K562 (cell line): Measurements from ENCODE around the gene FAT2. TPM values are rescaled to one million over a fixed set of nuclear protein-coding genes. Genes with fewer than 3 reads are reported as not detected.

Experiments
- ATAC-seq: fragments of 200-7000 bp; cut with Tn5 transposase; 3 replicates; pipeline ENCODE4 v1.9.1; 2020; ENCODE audit warnings: moderate library complexity
- BruUV-seq: library from RNA; stranded (reverse); fragments of 400-500 nt; replicated peaks from 2 replicates; lab custom pipeline; 2021; lab: Mats Ljungman, UMichigan
- CTCF ChIA-PET: fragments of 300-600 bp; formaldehyde crosslinking; extraction: SDS; loops from one replicate; lab custom pipeline; 2021; ENCODE audit warnings: low intra/inter-chr PET ratio; lab: Yijun Ruan, JAX
- POLR2A ChIA-PET: fragments of 300-600, 350-650 bp; sonication (Branson Sonifier 250); formaldehyde crosslinking; extraction: SDS; loops from one replicate; lab custom pipeline; 2021; ENCODE audit warnings: antibody characterized with exemption, inconsistent platforms; lab: Yijun Ruan, JAX
- DNase-seq, 4 experiments: peaks; one replicate each; pipeline versions ENCODE4 v3.0.0 to v3.0.0-alpha.2; 2011 to 2018; ENCODE audit warnings: low spot score in 3 of 4, mixed read lengths in 3 of 4; ENCODE audit errors: extremely low read depth in 1 of 4
- FAIRE-seq: peaks from 2 replicates; lab custom pipeline; 2011; peaks lifted over from hg19 to GRCh38; lab: Jason Lieb, UNC
- H2AFZ ChIP-seq: 2 replicates; pipeline ENCODE4 v1.6.0; 2011; ENCODE audit warnings: low read depth, low read length, control low read depth, inconsistent platforms
- H3K27ac ChIP-seq: fragments of 200-600 bp; 3 replicates; pipeline ENCODE4 v1.8.0; 2011; ENCODE audit warnings: low read depth, mild to moderate bottlenecking, control low read depth, inconsistent platforms, low read length, moderate library complexity, mixed read lengths; ENCODE audit errors: extremely low read depth
- H3K27me3 ChIP-seq, 2 experiments: fragments of 300-600 bp in 1 of 2; 2 replicates in 1 of 2; 3 replicates in 1 of 2; pipeline versions ENCODE4 v1.6.0 to v1.8.0; 2011; ENCODE audit warnings: inconsistent platforms in 2 of 2, low read length in 2 of 2, mild to moderate bottlenecking in 1 of 2, mixed read lengths in 1 of 2, moderate library complexity in 1 of 2; ENCODE audit not compliant: control insufficient read depth in 2 of 2, insufficient read depth in 2 of 2
- H3K36me3 ChIP-seq: fragments of 300-600 bp; 3 replicates; pipeline ENCODE4 v1.8.0; 2011; ENCODE audit warnings: mild to moderate bottlenecking, low read length, inconsistent platforms; ENCODE audit not compliant: control insufficient read depth, insufficient read depth
- H3K4me1 ChIP-seq, 2 experiments: fragments of 200-600 bp in 1 of 2; replicated peaks in 1 of 2; 2 replicates in 1 of 2; 3 replicates in 1 of 2; pipeline versions ENCODE4 v1.5.1 to v1.8.0; 2011; ENCODE audit warnings: inconsistent platforms in 2 of 2, low read length in 2 of 2, mild to moderate bottlenecking in 1 of 2, mixed read lengths in 1 of 2, moderate library complexity in 1 of 2; ENCODE audit not compliant: control insufficient read depth in 2 of 2, insufficient read depth in 2 of 2
- H3K4me2 ChIP-seq: 2 replicates; pipeline ENCODE4 v1.6.1; 2011; ENCODE audit warnings: low read length, control low read depth, inconsistent platforms, mixed read lengths; ENCODE audit not compliant: insufficient read depth
- H3K4me3 ChIP-seq: fragments of 200-600 bp; sonication (generic), shearing (Covaris generic); 2 replicates; pipeline ENCODE4 v1.5.1; 2016; ENCODE audit warnings: control low read depth, inconsistent platforms
- H3K79me2 ChIP-seq: fragments of 200-600 bp; 3 replicates; pipeline ENCODE4 v1.8.0; 2011; ENCODE audit warnings: low read length, inconsistent platforms; ENCODE audit not compliant: control insufficient read depth, insufficient read depth
- H3K9ac ChIP-seq, 2 experiments: 2 replicates each; pipeline versions ENCODE4 v1.6.0 to v1.6.1; 2011; ENCODE audit warnings: low read depth in 2 of 2, low read length in 2 of 2, control low read depth in 1 of 2, inconsistent platforms in 1 of 2, mild to moderate bottlenecking in 1 of 2, mixed read lengths in 1 of 2; ENCODE audit not compliant: insufficient read depth in 1 of 2
- H3K9me1 ChIP-seq: one replicate; pipeline ENCODE4 v1.6.0; 2011; ENCODE audit warnings: inconsistent platforms, mild to moderate bottlenecking, low read length, moderate library complexity; ENCODE audit not compliant: control insufficient read depth, insufficient read depth
- H3K9me3 ChIP-seq: replicated peaks from 2 replicates; pipeline ENCODE4 v1.5.1; 2011; ENCODE audit warnings: low read depth, low read length, inconsistent platforms; ENCODE audit not compliant: control insufficient read depth, insufficient read depth
- H4K20me1 ChIP-seq: replicated peaks from 2 replicates; pipeline ENCODE4 v1.6.1; 2011; ENCODE audit warnings: low read length, inconsistent platforms, mixed read lengths; ENCODE audit not compliant: control insufficient read depth, insufficient read depth
- ATF4 ChIP-seq: fragments of 450-650 bp; formaldehyde crosslinking; IDR thresholded peaks from 2 replicates; pipeline ENCODE4 v1.4.0; 2022; ENCODE audit warnings: mild to moderate bottlenecking, moderate library complexity
- CBX3 ChIP-seq, 2 experiments: IDR thresholded peaks; 1 replicate in 1 of 2; 2 replicates in 1 of 2; pipeline ENCODE4 v1.6.1; 2012; ENCODE audit warnings: inconsistent platforms in 2 of 2, low read length in 2 of 2, borderline replicate concordance in 1 of 2, control low read depth in 1 of 2
- ILK ChIP-seq: fragments of 450-650 bp; IDR thresholded peaks from 2 replicates; pipeline ENCODE4 v1.6.1; 2016; ENCODE audit warnings: missing genetic modification characterization, low read depth, mild to moderate bottlenecking, missing compliant biosample characterization, moderate library complexity, borderline replicate concordance
- MTA2 ChIP-seq: fragments of 450-650 bp; IDR thresholded peaks from 2 replicates; pipeline ENCODE4 v1.6.1; 2016; ENCODE audit warnings: low read depth
- SREBF2 ChIP-seq: sonication (generic); formaldehyde crosslinking; IDR thresholded peaks from 2 replicates; pipeline ENCODE4 v1.4.0; 2020; ENCODE audit warnings: mild to moderate bottlenecking, missing genetic modification reagents
- U2AF2 ChIP-seq: fragments of 200-400 bp; formaldehyde crosslinking; optimal IDR thresholded peaks from 2 replicates; pipeline ENCODE3; 2017; ENCODE audit warnings: low read depth, mild to moderate bottlenecking, low read length
- ZNF512 ChIP-seq: IDR thresholded peaks from 2 replicates; pipeline ENCODE4 v1.6.1; 2016; ENCODE audit warnings: missing genetic modification characterization, missing compliant biosample characterization
- ZNF764 ChIP-seq: fragments of 250-450 bp; sonication (Bioruptor Pico); IDR thresholded peaks from 2 replicates; pipeline ENCODE4 v1.4.0; 2020; ENCODE audit warnings: low read depth, mild to moderate bottlenecking, moderate library complexity
- WGBS: fragments of 100-300 bp; shearing (Covaris generic); methylation state at CpG from one replicate; pipeline ENCODE4 v1.1.6; 2016; ENCODE audit warnings: low coverage, mixed read lengths; ENCODE audit not compliant: insufficient coverage; ENCODE audit errors: missing lambda C conversion rate; 5-methylcytosine and 5-hydroxymethylcytosine counted together
- in situ Hi-C: fragments of 300-500 bp; cut with MboI; formaldehyde crosslinking; loops from 4 replicates; pipeline ENCODE4 v1.15.0; 2018; ENCODE audit warnings: inconsistent platforms, mixed read lengths
- intact Hi-C: fragments of 100-400 bp; cut with micrococcal nuclease; formaldehyde crosslinking; loops from 2 replicates; pipeline ENCODE4 v1.14.2; 2022
- polyA plus RNA-seq, 8 experiments: library from polyadenylated mRNA; depleted of rRNA in 4 of 8; stranded (reverse) in 5 of 8; unstranded in 3 of 8; fragments of >200 nt; fragmentation: Nextera tagmentation in 2 of 8; fragmentation: Illumina TruSeq in 1 of 8; extraction: Ambion mirVana in 2 of 8; extraction: Trizol in 1 of 8; gene quantifications; 2 replicates each; pipeline versions ENCODE4 v1.2.1 to v1.2.3, GENCODE V29; 2011 to 2014; ENCODE audit warnings: inconsistent platforms in 1 of 8, missing spikeins in 1 of 8
- total RNA-seq, 7 experiments: library from RNA; depleted of rRNA in 6 of 7; stranded (reverse); fragments of >200 nt in 6 of 7; fragmentation: Illumina TruSeq in 2 of 7; extraction: Trizol in 2 of 7; gene quantifications; 2 replicates each; pipeline versions ENCODE4 v1.2.1 to v1.2.3, GENCODE V29; 2011 to 2021; ENCODE audit warnings: low replicate concordance in 1 of 7

FAT2 gene
- total and polyA plus RNA-seq, 9 of the 15 experiments (the other 6 are each of a cell fraction or from before 2014, with no cell fraction given), result not detected

- no peaks in the 10 kb centered on the region for H3K9me3 ChIP-seq
- H3K9me1 ChIP-seq, result no peaks in the 10 kb centered on the region
- H3K36me3 ChIP-seq, result no peaks in the 10 kb centered on the region
- H3K4me3 ChIP-seq, result no peak overlapping the region
- H4K20me1 ChIP-seq, result no peaks in the 10 kb centered on the region
- ATAC-seq (no peak), DNase-seq (no peak), FAIRE-seq (no peak)
- H2AFZ ChIP-seq, result no peak overlapping the region
- in situ Hi-C loops, result no loop called here
- no peaks in the 10 kb centered on the region for H3K79me2 ChIP-seq
- no TSS peak for BruUV-seq
- no peak overlapping the region for H3K4me2 ChIP-seq
- WGBS, result 0% methylated on average over 11 of the region's 11 CpGs
- H3K4me1 ChIP-seq, result no peaks in the 10 kb centered on the region
- TF ChIP-seq SREBF2 (CRISPR knock-in tag) (no peak), MTA2 (no peak), ATF4 (CRISPR knock-in tag) (no peak), ZNF512 (tag) (no peak), ILK (no peak), U2AF2 (no peak), CBX3 (IDR thresholded peaks at IDR 0.05; ENCODE audit: borderline replicate concordance in 1 of 2, low read length in 2 of 2) (no peak), ZNF764 (CRISPR knock-in tag) (no peak)
- intact Hi-C loops, result no loop called here
- peaks cover 34 to 73% of the 10 kb centered on the region in 2 experiments; a peak in 4 of 5 replicates for H3K27me3 ChIP-seq
- POLR2A ChIA-PET, result interaction anchor here (0.7 kb wide), 1 partner anchor 1058 kb away, joined by 3 read pairs; the partner anchor contains the start of gene NDST1
- CTCF ChIA-PET, result no interaction called here
- no peak overlapping the region for H3K9ac ChIP-seq
- no peak overlapping the region for H3K27ac ChIP-seq
Observed at GRCh38 chr5:151565971-151566370, 25.2 kb downstream of the FAT2 start.
